Progenitor cell of endocrine pancreas (in vitro differentiated cells): ENCODE data around the gene FLII. TPM values are rescaled to one million over a fixed set of nuclear protein-coding genes. Genes with fewer than 3 reads are reported as not detected.

Source experiments
- DNase-seq: peaks from one replicate; pipeline ENCODE4 v3.0.0; 2021; ENCODE audit warnings: low spot score; ENCODE audit not compliant: unreplicated experiment
- H3K27ac Mint-ChIP-seq: 2 replicates; pipeline ENCODE4 v1.8.0; 2021; ENCODE audit warnings: mild to moderate bottlenecking, moderate library complexity, mixed read lengths
- H3K27me3 Mint-ChIP-seq: 2 replicates; pipeline ENCODE4 v1.8.0; 2021; ENCODE audit warnings: mixed read lengths
- H3K36me3 Mint-ChIP-seq: 2 replicates; pipeline ENCODE4 v1.8.0; 2022; ENCODE audit warnings: mixed read lengths; ENCODE audit not compliant: insufficient read depth
- H3K4me1 Mint-ChIP-seq: 2 replicates; pipeline ENCODE4 v1.8.0; 2021; ENCODE audit warnings: low read depth, mixed read lengths
- H3K4me3 Mint-ChIP-seq: 2 replicates; pipeline ENCODE4 v1.8.0; 2021; ENCODE audit warnings: low read depth, mild to moderate bottlenecking, moderate library complexity, mixed read lengths
- H3K9me3 Mint-ChIP-seq: 2 replicates; pipeline ENCODE4 v1.8.0; 2021; ENCODE audit warnings: low read depth, mixed read lengths
- CTCF ChIP-seq: fragments of 200-600 bp; sonication (generic); IDR thresholded peaks from one replicate; pipeline ENCODE4 v1.5.0; 2021; ENCODE audit warnings: antibody characterized with exemption, mild to moderate bottlenecking; ENCODE audit not compliant: unreplicated experiment
- total RNA-seq: library from RNA; stranded (reverse); gene quantifications from 2 replicates; pipeline ENCODE4 v1.2.1, GENCODE V29; 2021

The FLII gene
- total RNA-seq, 1 donor from 2014 or later: 260 TPM

- H3K4me1 Mint-ChIP-seq: peaks cover 10% of the 10 kb centered on the region
- DNase-seq: no peak
- H3K27ac Mint-ChIP-seq: no peak overlapping the region
- H3K36me3 Mint-ChIP-seq: peaks cover 15% of the 10 kb centered on the region
- H3K27me3 Mint-ChIP-seq: no peaks in the 10 kb centered on the region
- no peaks in the 10 kb centered on the region for H3K9me3 Mint-ChIP-seq
- no peak overlapping the region for H3K4me3 Mint-ChIP-seq
- no peak for TF ChIP-seq CTCF
Observed at GRCh38 chr17:18253947-18254821, 4.4 kb downstream of the FLII start.

- DNase-seq: no peak
- Mint-ChIP-seq H3K36me3 (peaks cover 15% of the 10 kb centered on the region), H3K9me3 (no peaks in the 10 kb centered on the region), H3K4me1 (peaks cover 10% of the 10 kb centered on the region), H3K27ac (no peak overlapping the region), H3K4me3 (no peak overlapping the region), H3K27me3 (no peaks in the 10 kb centered on the region)
- TF ChIP-seq CTCF: no peak
Observed at GRCh38 chr17:18253187-18253884, 5.2 kb downstream of the FLII start.

GRCh38 chr17:18252160-18252559 lies 6.4 kb downstream of the FLII start:
- Mint-ChIP-seq H3K4me1 (peaks cover 5% of the 10 kb centered on the region), H3K4me3 (no peak overlapping the region), H3K27me3 (no peaks in the 10 kb centered on the region), H3K9me3 (no peaks in the 10 kb centered on the region), H3K36me3 (peaks cover 20% of the 10 kb centered on the region), H3K27ac (no peak overlapping the region)
- TF ChIP-seq CTCF: no peak
- DNase-seq: no peak

- TF ChIP-seq CTCF: no peak
- no peak overlapping the region for H3K4me3 Mint-ChIP-seq
- no peak overlapping the region for H3K27ac Mint-ChIP-seq
- DNase-seq: no peak
- no peaks in the 10 kb centered on the region for H3K9me3 Mint-ChIP-seq
- H3K4me1 Mint-ChIP-seq: peaks cover 8% of the 10 kb centered on the region
- peaks cover 23% of the 10 kb centered on the region for H3K36me3 Mint-ChIP-seq
- no peaks in the 10 kb centered on the region for H3K27me3 Mint-ChIP-seq
Observed at GRCh38 chr17:18251204-18251603, 7.3 kb downstream of the FLII start.

GRCh38 chr17:18250708-18251107 lies 7.8 kb downstream of the FLII start:
- DNase-seq: no peak
- Mint-ChIP-seq H3K36me3 (peaks cover 23% of the 10 kb centered on the region), H3K27ac (peak overlapping the region; percentile 56), H3K27me3 (no peaks in the 10 kb centered on the region), H3K4me1 (peaks cover 8% of the 10 kb centered on the region), H3K4me3 (no peak overlapping the region), H3K9me3 (no peaks in the 10 kb centered on the region)
- no peak for TF ChIP-seq CTCF
